DOHH2 (cell line): ENCODE results near the gene KRT31.

Experiments used
- EZH2phosphoT487 ChIP-seq: fragments of 200-600 bp; sonication (generic); IDR thresholded peaks from 2 replicates; pipeline ENCODE4 v1.6.1; 2017; ENCODE audit warnings: borderline replicate concordance, mild to moderate bottlenecking, antibody characterized with exemption, low read length, moderate library complexity, mixed read lengths
- TF ChIP-seq, protein P1 (sequence below): fragments of 200-600 bp; sonication (generic); IDR thresholded peaks from one replicate; pipeline ENCODE4 v1.5.1; 2014; ENCODE audit warnings: antibody characterized with exemption, mild to moderate bottlenecking, low read depth, low read length; ENCODE audit not compliant: poor library complexity, severe bottlenecking

DNA sequence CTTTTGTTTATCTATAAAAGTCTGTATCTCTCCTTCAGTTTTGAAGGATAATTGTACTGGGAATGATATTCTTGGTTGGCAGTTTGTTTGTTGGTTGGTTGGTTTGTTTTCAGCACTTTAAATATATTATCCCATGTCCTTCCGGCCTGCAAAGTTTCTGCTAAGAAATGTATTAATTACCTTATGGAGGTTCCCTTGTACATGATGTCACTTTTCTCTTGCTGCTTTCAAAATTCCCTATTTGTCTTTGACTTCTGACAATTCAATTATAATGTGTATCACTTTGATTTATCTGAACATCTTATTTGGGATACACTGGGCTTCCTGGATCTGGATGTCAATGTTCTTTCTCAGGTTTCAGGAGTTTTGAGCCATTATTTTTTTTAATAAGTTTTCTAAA lies 11.2 kb downstream of the KRT31 start:
- TF ChIP-seq, protein P1, sequence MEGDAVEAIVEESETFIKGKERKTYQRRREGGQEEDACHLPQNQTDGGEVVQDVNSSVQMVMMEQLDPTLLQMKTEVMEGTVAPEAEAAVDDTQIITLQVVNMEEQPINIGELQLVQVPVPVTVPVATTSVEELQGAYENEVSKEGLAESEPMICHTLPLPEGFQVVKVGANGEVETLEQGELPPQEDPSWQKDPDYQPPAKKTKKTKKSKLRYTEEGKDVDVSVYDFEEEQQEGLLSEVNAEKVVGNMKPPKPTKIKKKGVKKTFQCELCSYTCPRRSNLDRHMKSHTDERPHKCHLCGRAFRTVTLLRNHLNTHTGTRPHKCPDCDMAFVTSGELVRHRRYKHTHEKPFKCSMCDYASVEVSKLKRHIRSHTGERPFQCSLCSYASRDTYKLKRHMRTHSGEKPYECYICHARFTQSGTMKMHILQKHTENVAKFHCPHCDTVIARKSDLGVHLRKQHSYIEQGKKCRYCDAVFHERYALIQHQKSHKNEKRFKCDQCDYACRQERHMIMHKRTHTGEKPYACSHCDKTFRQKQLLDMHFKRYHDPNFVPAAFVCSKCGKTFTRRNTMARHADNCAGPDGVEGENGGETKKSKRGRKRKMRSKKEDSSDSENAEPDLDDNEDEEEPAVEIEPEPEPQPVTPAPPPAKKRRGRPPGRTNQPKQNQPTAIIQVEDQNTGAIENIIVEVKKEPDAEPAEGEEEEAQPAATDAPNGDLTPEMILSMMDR = no peak
- TF ChIP-seq EZH2phosphoT487 = no peak
